ENCODE measurements around the gene MSH3.

Gene MSH3

GRCh38 chr5:80853413-80853812 is 199.0 kb downstream of the MSH3 start:
- no peaks in the 10 kb centered on the region for H3K4me1 ChIP-seq (ENCODE audit: insufficient read depth, low read length)
- no peak overlapping the region for H3K4me3 ChIP-seq (ENCODE audit: low read length)
- no peak overlapping the region for H3K27ac ChIP-seq (ENCODE audit: low read depth, low read length)
- H3K9me3 ChIP-seq (ENCODE audit: insufficient read depth, low read depth, low read length), result peaks cover 25% of the 10 kb centered on the region
- no peaks in the 10 kb centered on the region for H3K27me3 ChIP-seq (ENCODE audit: insufficient read depth, low read length)
- peaks cover 27% of the 10 kb centered on the region; the same call in 1 of the 2 replicates for H3K36me3 ChIP-seq (ENCODE audit: insufficient read depth, low read length)
- WGBS, result 100% methylated on average over 1 of the region's 2 CpGs
- no peak overlapping the region for H3K9ac ChIP-seq (ENCODE audit: low read depth, low read length)

DNA sequence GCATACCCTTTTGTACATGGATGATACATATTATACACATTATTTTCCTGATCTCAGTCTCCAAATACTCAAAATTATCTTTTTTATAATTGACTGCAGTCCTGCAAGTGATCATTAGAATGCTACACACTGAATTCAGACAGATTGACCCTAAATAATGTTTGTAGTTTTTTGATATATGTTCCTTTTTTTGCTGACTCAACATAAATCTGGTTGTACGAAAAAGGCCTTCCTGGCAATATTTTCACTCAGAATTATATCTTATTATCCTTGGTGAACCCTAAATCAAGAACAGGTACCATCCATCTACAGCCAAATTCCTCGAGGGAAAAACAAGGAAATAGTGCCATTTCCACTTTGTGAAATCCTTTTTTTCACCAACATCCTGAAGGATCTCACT is 200.1 kb downstream of the MSH3 start:
- no peak overlapping the region for H3K27ac ChIP-seq (ENCODE audit: low read depth, low read length)
- no peak overlapping the region for H3K4me3 ChIP-seq (ENCODE audit: low read length)
- peaks cover 14% of the 10 kb centered on the region for H3K9me3 ChIP-seq (ENCODE audit: insufficient read depth, low read depth, low read length)
- no peaks in the 10 kb centered on the region for H3K4me1 ChIP-seq (ENCODE audit: insufficient read depth, low read length)
- peaks cover 19% of the 10 kb centered on the region; the same call in 1 of the 2 replicates for H3K36me3 ChIP-seq (ENCODE audit: insufficient read depth, low read length)
- H3K9ac ChIP-seq (ENCODE audit: low read depth, low read length), result no peak overlapping the region
- WGBS, result 89% methylated on average over 2 of the region's 2 CpGs
- H3K27me3 ChIP-seq (ENCODE audit: insufficient read depth, low read length), result no peaks in the 10 kb centered on the region

GRCh38 chr5:80860924-80861613 is 206.6 kb downstream of the MSH3 start:
- Histone ChIP-seq H3K27ac (ENCODE audit: low read depth, low read length) (no peak overlapping the region), H3K36me3 (ENCODE audit: insufficient read depth, low read length) (peaks cover 6% of the 10 kb centered on the region; the same call in 1 of the 2 replicates), H3K9ac (ENCODE audit: low read depth, low read length) (no peak overlapping the region), H3K4me1 (ENCODE audit: insufficient read depth, low read length) (peaks cover 11% of the 10 kb centered on the region), H3K9me3 (ENCODE audit: insufficient read depth, low read depth, low read length) (no peaks in the 10 kb centered on the region), H3K27me3 (ENCODE audit: insufficient read depth, low read length) (no peaks in the 10 kb centered on the region), H3K4me3 (ENCODE audit: low read length) (no peak overlapping the region)
- 94% methylated on average over 2 of the region's 2 CpGs for WGBS

DNA sequence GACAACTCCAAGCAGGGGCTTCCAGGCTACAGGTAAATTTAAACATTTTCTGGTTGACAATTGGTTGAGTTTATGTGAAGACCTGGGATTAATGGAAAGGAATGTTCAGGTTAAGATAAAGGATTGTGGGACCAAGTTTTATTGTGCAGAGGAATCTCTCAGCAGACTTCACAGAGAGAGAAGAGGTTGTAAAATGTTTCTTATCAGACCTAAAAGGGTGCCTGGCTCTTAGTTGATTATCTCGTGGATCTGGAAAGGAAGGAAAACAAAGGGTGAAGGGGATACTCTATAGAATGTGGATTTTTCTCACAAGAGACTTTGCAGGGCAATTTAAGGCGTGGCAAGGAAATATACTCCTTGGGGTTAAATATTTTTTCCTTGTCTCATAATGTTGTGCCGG is 209.3 kb downstream of the MSH3 start:
- Histone ChIP-seq H3K36me3 (ENCODE audit: insufficient read depth, low read length) (0 out of 2 replicates have a peak, but pooled peaks cover 4% of the 10 kb centered on the region), H3K27ac (ENCODE audit: low read depth, low read length) (no peak overlapping the region), H3K4me1 (ENCODE audit: insufficient read depth, low read length) (peaks cover 11% of the 10 kb centered on the region), H3K4me3 (ENCODE audit: low read length) (no peak overlapping the region), H3K27me3 (ENCODE audit: insufficient read depth, low read length) (no peaks in the 10 kb centered on the region), H3K9me3 (ENCODE audit: insufficient read depth, low read depth, low read length) (no peaks in the 10 kb centered on the region), H3K9ac (ENCODE audit: low read depth, low read length) (no peak overlapping the region)
- 91% methylated on average over 3 of the region's 3 CpGs for WGBS

DNA sequence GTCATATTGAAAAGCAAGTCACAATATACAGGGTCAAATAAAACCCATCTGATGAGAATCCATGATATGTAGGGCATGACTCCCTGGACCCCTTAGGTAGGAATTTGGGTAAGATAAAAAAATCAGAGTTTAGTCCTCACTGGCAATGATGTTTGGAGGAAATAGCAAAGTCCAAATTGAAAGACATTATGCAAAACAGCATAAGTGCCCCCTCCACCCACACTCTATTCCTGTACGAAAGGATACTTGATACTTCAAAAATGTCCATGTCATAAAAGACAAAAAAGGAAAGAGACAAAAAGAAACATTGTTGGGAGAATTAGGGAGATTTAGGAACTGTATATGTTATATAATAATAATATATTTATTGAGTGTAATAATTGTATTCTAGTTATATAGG is 209.7 kb downstream of the MSH3 start:
- no peak overlapping the region for H3K9ac ChIP-seq (ENCODE audit: low read depth, low read length)
- H3K27me3 ChIP-seq (ENCODE audit: insufficient read depth, low read length), result no peaks in the 10 kb centered on the region
- no peaks in the 10 kb centered on the region for H3K9me3 ChIP-seq (ENCODE audit: insufficient read depth, low read depth, low read length)
- no peak overlapping the region for H3K4me3 ChIP-seq (ENCODE audit: low read length)
- H3K4me1 ChIP-seq (ENCODE audit: insufficient read depth, low read length), result peaks cover 11% of the 10 kb centered on the region
- H3K36me3 ChIP-seq (ENCODE audit: insufficient read depth, low read length), result 0 out of 2 replicates have a peak, but pooled peaks cover 4% of the 10 kb centered on the region
- no peak overlapping the region for H3K27ac ChIP-seq (ENCODE audit: low read depth, low read length)
- WGBS, result no CpG with 5 or more reads among the region's 1 CpG

- no peak overlapping the region for H3K27ac ChIP-seq (ENCODE audit: low read depth, low read length)
- H3K9ac ChIP-seq (ENCODE audit: low read depth, low read length), result no peak overlapping the region
- H3K9me3 ChIP-seq (ENCODE audit: insufficient read depth, low read depth, low read length), result no peaks in the 10 kb centered on the region
- no peak overlapping the region for H3K4me3 ChIP-seq (ENCODE audit: low read length)
- H3K4me1 ChIP-seq (ENCODE audit: insufficient read depth, low read length), result peaks cover 11% of the 10 kb centered on the region
- 0 out of 2 replicates have a peak, but pooled peaks cover 4% of the 10 kb centered on the region for H3K36me3 ChIP-seq (ENCODE audit: insufficient read depth, low read length)
- 83% methylated on average over 2 of the region's 3 CpGs for WGBS
- H3K27me3 ChIP-seq (ENCODE audit: insufficient read depth, low read length), result no peaks in the 10 kb centered on the region
Measured at GRCh38 chr5:80864706-80865435, 210.4 kb downstream of the MSH3 start.

DNA sequence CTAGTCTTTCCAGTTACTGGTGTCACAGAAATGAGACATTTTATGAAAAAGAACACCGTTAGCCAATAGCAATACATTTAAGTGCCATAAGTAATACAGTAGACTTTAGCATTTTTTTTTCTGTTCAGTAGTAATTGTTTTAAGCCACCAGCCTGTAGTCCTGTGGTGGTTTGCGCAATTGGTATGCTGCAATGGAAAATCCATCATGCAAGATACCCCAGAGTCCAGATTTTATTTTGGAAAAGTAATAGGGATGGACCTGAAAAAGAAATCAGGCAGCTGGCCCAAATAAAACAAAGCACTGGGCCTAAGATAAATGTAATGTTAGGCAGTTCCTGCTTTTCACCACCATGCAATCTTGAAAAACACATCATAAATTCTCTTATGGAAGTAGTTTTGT is 211.1 kb downstream of the MSH3 start:
- Histone ChIP-seq H3K4me1 (ENCODE audit: insufficient read depth, low read length) (peaks cover 10% of the 10 kb centered on the region), H3K4me3 (ENCODE audit: low read length) (no peak overlapping the region), H3K27ac (ENCODE audit: low read depth, low read length) (no peak overlapping the region), H3K27me3 (ENCODE audit: insufficient read depth, low read length) (no peaks in the 10 kb centered on the region), H3K9me3 (ENCODE audit: insufficient read depth, low read depth, low read length) (no peaks in the 10 kb centered on the region), H3K9ac (ENCODE audit: low read depth, low read length) (no peak overlapping the region), H3K36me3 (ENCODE audit: insufficient read depth, low read length) (0 out of 2 replicates have a peak, but pooled peaks cover 4% of the 10 kb centered on the region)
- 100% methylated on average over 2 of the region's 2 CpGs for WGBS

DNA sequence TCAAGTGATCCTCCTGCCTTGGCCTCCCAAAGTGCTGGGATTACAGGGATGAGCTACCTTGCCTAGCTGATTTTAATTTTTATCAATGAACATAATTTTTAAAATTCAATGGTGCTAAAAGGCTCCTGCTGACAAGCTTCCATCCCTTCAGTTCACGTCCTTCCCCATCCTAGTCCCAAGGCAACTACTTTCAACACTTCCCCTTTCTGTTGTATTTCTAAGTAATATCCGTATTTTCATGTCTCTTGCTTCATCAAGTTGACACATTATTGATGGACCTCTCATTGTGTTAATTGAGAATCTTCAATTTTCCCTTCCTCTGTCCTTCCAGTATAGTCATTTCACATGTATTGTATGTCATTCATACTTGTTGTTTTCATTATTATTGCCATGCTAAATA is 211.9 kb downstream of the MSH3 start:
- H3K27me3 ChIP-seq (ENCODE audit: insufficient read depth, low read length), result no peaks in the 10 kb centered on the region
- H3K4me3 ChIP-seq (ENCODE audit: low read length), result no peak overlapping the region
- H3K9ac ChIP-seq (ENCODE audit: low read depth, low read length), result no peak overlapping the region
- WGBS, result 100% methylated on average over 2 of the region's 2 CpGs
- H3K27ac ChIP-seq (ENCODE audit: low read depth, low read length), result no peak overlapping the region
- H3K4me1 ChIP-seq (ENCODE audit: insufficient read depth, low read length), result peaks cover 4% of the 10 kb centered on the region; the same call in 1 of the 2 replicates
- 0 out of 2 replicates have a peak, but pooled peaks cover 4% of the 10 kb centered on the region for H3K36me3 ChIP-seq (ENCODE audit: insufficient read depth, low read length)
- no peaks in the 10 kb centered on the region for H3K9me3 ChIP-seq (ENCODE audit: insufficient read depth, low read depth, low read length)

GRCh38 chr5:80867233-80867632 is 212.8 kb downstream of the MSH3 start:
- H3K4me1 ChIP-seq (ENCODE audit: insufficient read depth, low read length), result no peaks in the 10 kb centered on the region
- no peak overlapping the region for H3K27ac ChIP-seq (ENCODE audit: low read depth, low read length)
- no peaks in the 10 kb centered on the region for H3K27me3 ChIP-seq (ENCODE audit: insufficient read depth, low read length)
- H3K4me3 ChIP-seq (ENCODE audit: low read length), result no peak overlapping the region
- no peak overlapping the region for H3K9ac ChIP-seq (ENCODE audit: low read depth, low read length)
- 0 out of 2 replicates have a peak, but pooled peaks cover 4% of the 10 kb centered on the region for H3K36me3 ChIP-seq (ENCODE audit: insufficient read depth, low read length)
- no peaks in the 10 kb centered on the region for H3K9me3 ChIP-seq (ENCODE audit: insufficient read depth, low read depth, low read length)

DNA sequence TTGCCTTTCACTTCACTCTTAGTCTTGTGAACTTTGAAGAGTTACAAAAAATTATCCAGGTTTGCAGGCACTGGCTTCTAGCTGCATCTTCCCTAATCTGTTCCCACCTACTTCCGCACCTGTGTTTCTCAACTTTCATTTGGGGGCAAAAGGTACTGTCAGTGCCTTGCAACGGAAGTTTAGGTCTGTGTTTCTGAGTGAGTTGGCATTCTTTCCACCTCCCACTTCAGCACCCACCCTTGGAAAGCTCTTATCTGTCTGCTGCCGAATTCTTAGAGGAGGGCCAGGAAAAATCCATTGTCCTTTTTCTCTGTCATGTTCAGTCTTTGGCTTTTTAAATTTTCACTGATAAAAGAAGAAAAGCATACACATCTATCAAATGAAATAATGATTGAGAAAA is 216.0 kb downstream of the MSH3 start:
- WGBS, result 90% methylated on average over 3 of the region's 3 CpGs
- Histone ChIP-seq H3K27ac (ENCODE audit: low read depth, low read length) (no peak overlapping the region), H3K4me3 (ENCODE audit: low read length) (no peak overlapping the region), H3K36me3 (ENCODE audit: insufficient read depth, low read length) (peaks cover 32% of the 10 kb centered on the region), H3K9me3 (ENCODE audit: insufficient read depth, low read depth, low read length) (no peaks in the 10 kb centered on the region), H3K4me1 (ENCODE audit: insufficient read depth, low read length) (no peaks in the 10 kb centered on the region), H3K9ac (ENCODE audit: low read depth, low read length) (no peak overlapping the region), H3K27me3 (ENCODE audit: insufficient read depth, low read length) (no peaks in the 10 kb centered on the region)

DNA sequence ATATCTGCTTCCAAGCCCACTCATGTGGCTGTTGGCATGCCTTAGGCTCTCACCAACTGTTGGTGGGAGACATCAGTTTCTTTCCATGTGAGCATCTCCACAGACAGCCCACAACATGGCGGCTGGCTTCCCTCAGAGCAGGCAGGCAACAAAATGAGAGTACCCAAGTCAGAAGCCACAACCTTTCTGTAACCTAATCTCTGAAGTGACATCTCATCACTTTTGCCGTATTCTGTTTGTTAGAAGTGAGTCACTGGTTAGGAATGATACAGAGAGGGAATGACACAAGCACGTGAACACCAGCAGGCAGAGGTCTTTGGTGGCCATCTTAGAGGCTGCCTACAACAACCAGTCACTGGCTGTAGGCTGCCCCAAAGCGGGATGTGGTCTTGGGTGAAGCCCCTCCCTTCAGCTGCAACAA is 217.1 kb downstream of the MSH3 start:
- Histone ChIP-seq H3K27me3 (ENCODE audit: insufficient read depth, low read length) (no peaks in the 10 kb centered on the region), H3K4me3 (ENCODE audit: low read length) (no peak overlapping the region), H3K4me1 (ENCODE audit: insufficient read depth, low read length) (no peaks in the 10 kb centered on the region), H3K9ac (ENCODE audit: low read depth, low read length) (no peak overlapping the region), H3K9me3 (ENCODE audit: insufficient read depth, low read depth, low read length) (no peaks in the 10 kb centered on the region), H3K27ac (ENCODE audit: low read depth, low read length) (no peak overlapping the region), H3K36me3 (ENCODE audit: insufficient read depth, low read length) (peaks cover 38% of the 10 kb centered on the region)
- WGBS, result 87% methylated on average over 4 of the region's 4 CpGs
